ENCODE data around the gene KCNQ1. TPM values are rescaled to one million over a fixed set of nuclear protein-coding genes. Genes with fewer than 3 reads are reported as not detected.

Gene KCNQ1
- total RNA-seq, 4 donors from 2014 or later = 5.6 to 46.8 (median 24.6) TPM

DNA sequence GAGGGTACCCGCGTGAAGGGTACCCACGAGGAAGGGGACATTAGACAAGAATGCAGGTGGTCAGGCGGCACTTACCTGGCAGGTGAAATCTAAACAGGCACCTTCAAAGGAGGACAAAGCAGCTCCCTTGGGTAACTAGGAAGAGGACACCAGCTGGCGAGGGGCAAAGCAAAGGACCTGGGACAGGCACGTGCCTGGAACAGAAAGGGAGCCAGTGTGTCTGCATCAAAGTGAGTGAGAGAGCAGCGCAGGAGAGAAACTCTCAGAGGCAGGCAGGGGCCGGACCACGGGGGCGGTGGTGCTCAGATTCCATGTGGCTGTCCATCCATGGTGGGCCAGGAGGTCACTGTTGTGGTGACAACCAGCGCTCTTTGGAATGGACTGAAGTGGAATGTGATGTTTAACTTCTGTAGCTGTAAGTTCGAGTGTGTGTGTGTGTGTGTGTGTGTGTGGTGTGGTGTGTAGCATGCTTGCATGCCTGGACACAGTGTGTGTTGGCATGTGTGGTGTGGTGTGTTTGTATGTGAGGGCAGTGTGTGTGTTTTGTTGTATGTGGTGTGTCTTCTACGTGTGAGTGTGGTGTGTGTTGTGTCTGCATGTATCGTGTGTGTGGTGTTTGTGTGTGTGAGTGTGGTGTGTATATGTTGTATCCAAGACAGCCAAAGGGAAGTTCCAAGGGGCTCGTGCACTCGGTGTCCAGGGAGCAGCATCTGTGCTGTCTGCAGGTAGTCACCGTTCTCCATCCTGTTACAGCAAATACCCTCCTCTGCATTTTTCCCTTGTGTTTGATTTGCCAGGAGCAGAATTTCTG is 354.3 kb downstream of the KCNQ1 start:
- H3K27me3 ChIP-seq = no peaks in the 10 kb centered on the region
- in situ Hi-C loops (cut with MboI; ENCODE audit: low pct_ligation_motif_present in 1 of 4, low pct_unique_long_range_greater_than_20kb in 1 of 4, low sequenced_read_pairs in 3 of 4) = no loop called here
- no peaks in the 10 kb centered on the region for H3K4me1 ChIP-seq
- no peak overlapping the region for H3K27ac ChIP-seq
- DNase-seq = peak; percentile 2
- WGBS, 2 donors (ENCODE audit: low coverage in 1 of 2) = 88 to 100% methylated on average over 3 to 17 of the region's 17 CpGs
- H3K36me3 ChIP-seq = no peaks in the 10 kb centered on the region
- intact Hi-C loops (cut with DNase I; ENCODE audit: low total_unique reads) = no loop called here
- H3K4me3 ChIP-seq = no peak overlapping the region
- no peaks in the 10 kb centered on the region for H3K9me3 ChIP-seq
- TF ChIP-seq, protein P1, sequence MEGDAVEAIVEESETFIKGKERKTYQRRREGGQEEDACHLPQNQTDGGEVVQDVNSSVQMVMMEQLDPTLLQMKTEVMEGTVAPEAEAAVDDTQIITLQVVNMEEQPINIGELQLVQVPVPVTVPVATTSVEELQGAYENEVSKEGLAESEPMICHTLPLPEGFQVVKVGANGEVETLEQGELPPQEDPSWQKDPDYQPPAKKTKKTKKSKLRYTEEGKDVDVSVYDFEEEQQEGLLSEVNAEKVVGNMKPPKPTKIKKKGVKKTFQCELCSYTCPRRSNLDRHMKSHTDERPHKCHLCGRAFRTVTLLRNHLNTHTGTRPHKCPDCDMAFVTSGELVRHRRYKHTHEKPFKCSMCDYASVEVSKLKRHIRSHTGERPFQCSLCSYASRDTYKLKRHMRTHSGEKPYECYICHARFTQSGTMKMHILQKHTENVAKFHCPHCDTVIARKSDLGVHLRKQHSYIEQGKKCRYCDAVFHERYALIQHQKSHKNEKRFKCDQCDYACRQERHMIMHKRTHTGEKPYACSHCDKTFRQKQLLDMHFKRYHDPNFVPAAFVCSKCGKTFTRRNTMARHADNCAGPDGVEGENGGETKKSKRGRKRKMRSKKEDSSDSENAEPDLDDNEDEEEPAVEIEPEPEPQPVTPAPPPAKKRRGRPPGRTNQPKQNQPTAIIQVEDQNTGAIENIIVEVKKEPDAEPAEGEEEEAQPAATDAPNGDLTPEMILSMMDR (IDR thresholded peaks at IDR 0.05) = no peak
- TF ChIP-seq POLR2AphosphoS5 (IDR thresholded peaks at IDR 0.05) (no peak), POLR2A (IDR thresholded peaks at IDR 0.05) (no peak), EP300 (IDR thresholded peaks at IDR 0.05; ENCODE audit: low read depth) (no peak)

- Histone ChIP-seq H3K27ac (no peak overlapping the region), H3K27me3 (no peaks in the 10 kb centered on the region), H3K4me3 (no peak overlapping the region), H3K9me3 (no peaks in the 10 kb centered on the region), H3K36me3 (no peaks in the 10 kb centered on the region), H3K4me1 (no peaks in the 10 kb centered on the region)
- WGBS, 2 donors (ENCODE audit: low coverage in 1 of 2) = 67% methylated on average over 14 of the region's 15 CpGs; no CpG with 5 or more reads in 1 of the 2 donors
- TF ChIP-seq POLR2AphosphoS5 (IDR thresholded peaks at IDR 0.05) (no peak), EP300 (IDR thresholded peaks at IDR 0.05; ENCODE audit: low read depth) (no peak)
- TF ChIP-seq, protein P1 (IDR thresholded peaks at IDR 0.05) = no peak
- in situ Hi-C loops (cut with MboI; ENCODE audit: low pct_ligation_motif_present in 1 of 4, low pct_unique_long_range_greater_than_20kb in 1 of 4, low sequenced_read_pairs in 3 of 4) = no loop called here
- intact Hi-C loops (cut with DNase I; ENCODE audit: low total_unique reads) = no loop called here
- peak; percentile 6 for DNase-seq
Measured at GRCh38 chr11:2799881-2800654, 355.3 kb downstream of the KCNQ1 start.

DNA sequence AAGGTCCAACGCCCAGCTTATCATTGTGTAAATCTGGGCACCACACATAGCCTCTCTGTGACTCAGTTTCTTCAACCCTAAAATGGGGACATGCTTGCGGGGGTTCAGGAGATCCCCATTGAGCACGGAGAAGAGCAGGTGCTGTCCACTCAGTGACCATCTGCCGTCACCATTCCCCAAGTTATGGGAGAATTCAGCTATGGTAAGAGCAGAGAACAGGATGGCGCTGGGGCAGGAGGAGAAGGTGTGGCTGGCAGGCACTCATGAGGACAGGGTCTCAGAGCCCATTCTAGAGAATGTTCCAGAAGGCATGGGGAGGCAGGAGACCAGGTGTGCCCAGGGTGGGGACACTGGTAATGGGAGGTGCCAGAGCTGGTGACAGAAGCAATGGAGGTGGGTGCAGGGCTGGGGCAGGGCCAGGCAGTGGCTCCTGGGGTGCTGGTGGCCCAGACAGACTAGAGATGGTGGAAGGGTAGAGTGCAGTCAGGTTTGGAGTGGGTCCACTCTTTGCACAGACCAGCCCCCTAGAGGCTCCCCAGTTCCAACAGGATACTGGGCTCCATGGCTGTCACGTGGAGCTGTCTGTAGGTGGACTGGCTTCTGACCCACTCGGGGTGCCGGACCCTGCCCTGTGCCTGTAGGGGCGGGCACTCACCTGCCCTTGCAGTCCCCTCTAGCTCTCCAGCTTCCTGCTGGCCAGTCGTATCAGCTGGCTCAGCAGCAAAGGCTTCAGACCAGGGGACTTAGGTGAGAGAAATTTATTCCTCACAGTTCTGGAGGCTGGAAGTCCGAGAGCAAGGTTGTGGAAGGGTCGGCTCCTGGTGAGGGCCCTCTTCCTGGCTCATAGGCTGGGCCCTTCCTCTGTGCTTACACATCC is 356.1 kb downstream of the KCNQ1 start:
- in situ Hi-C loops (cut with MboI; ENCODE audit: low pct_ligation_motif_present in 1 of 4, low pct_unique_long_range_greater_than_20kb in 1 of 4, low sequenced_read_pairs in 3 of 4) = no loop called here
- DNase-seq = peak; percentile 3
- Histone ChIP-seq H3K9me3 (no peaks in the 10 kb centered on the region), H3K4me1 (no peaks in the 10 kb centered on the region), H3K36me3 (no peaks in the 10 kb centered on the region), H3K27me3 (no peaks in the 10 kb centered on the region), H3K27ac (no peak overlapping the region), H3K4me3 (no peak overlapping the region)
- WGBS, 2 donors (ENCODE audit: low coverage in 1 of 2) = 85 to 90% methylated on average over 3 to 12 of the region's 12 CpGs
- intact Hi-C loops (cut with DNase I; ENCODE audit: low total_unique reads) = no loop called here
- TF ChIP-seq POLR2A (IDR thresholded peaks at IDR 0.05) = no peak
- TF ChIP-seq, protein P1 (IDR thresholded peaks at IDR 0.05) = no peak
- no peak for TF ChIP-seq EP300 (IDR thresholded peaks at IDR 0.05; ENCODE audit: low read depth)
- TF ChIP-seq POLR2AphosphoS5 (IDR thresholded peaks at IDR 0.05) = no peak
